ENCODE measurements around the gene DLK2.
"Not testable (repeated sequence)": the region's sequence is repeated elsewhere in the genome, so short reads cannot be mapped to it uniquely, and the experiment has no call there.

Gene DLK2

GRCh38 chr6:43421831-43422230 lies 33.5 kb downstream of the DLK2 start:
- DNase-seq, result no peak

GRCh38 chr6:43420012-43420709 lies 35.2 kb downstream of the DLK2 start:
- DNase-seq, result no peak

GRCh38 chr6:43416935-43417334 lies 38.4 kb downstream of the DLK2 start:
- DNase-seq, result no peak

GRCh38 chr6:43415275-43415674 lies 40.1 kb downstream of the DLK2 start:
- DNase-seq, result not testable (repeated sequence)

- no peak for DNase-seq
These were observed 42.3 kb downstream of the DLK2 start for GRCh38 chr6:43413002-43413401.

- DNase-seq, result no peak
These were observed 42.8 kb downstream of the DLK2 start for GRCh38 chr6:43412541-43412940.

- DNase-seq, result not testable (repeated sequence)
These were observed 44.6 kb downstream of the DLK2 start for GRCh38 chr6:43410776-43411175.

- DNase-seq, result no peak
These were observed 47.1 kb downstream of the DLK2 start for GRCh38 chr6:43408259-43408658.

GRCh38 chr6:43407296-43407695 lies 48.1 kb downstream of the DLK2 start:
- DNase-seq, result no peak

GRCh38 chr6:43405354-43405753 lies 50.0 kb downstream of the DLK2 start:
- DNase-seq, result no peak

GRCh38 chr6:43402820-43403219 lies 52.5 kb downstream of the DLK2 start:
- DNase-seq, result no peak

- no peak for DNase-seq
These were observed 53.6 kb downstream of the DLK2 start for GRCh38 chr6:43401730-43402129.
